Stimulated activated CD4-positive, alpha-beta T cell treated with anti-CD3 and anti-CD28 coated beads, Interleukin-2, amount 100 ng/mL, for 24 hours (primary cell): ENCODE data around the gene ZNF648.
"Not testable (repeated sequence)": the region's sequence is repeated elsewhere in the genome, so short reads cannot be mapped to it uniquely, and the experiment has no call there.

Experiments used
- DNase-seq, 2 donors: peaks; one replicate each; pipeline ENCODE4 v3.0.0-alpha.2; 2020

The ZNF648 gene

GRCh38 chr1:182061594-182061993 is at the start of gene ZNF648:
TSS of gene ZNF648 (minus strand) at chr1:182061712. CDS start at chr1:182058010, 3,702 bp downstream.
- DNase-seq: no peak

- DNase-seq: no peak
Measured at GRCh38 chr1:182110635-182111034, 49.1 kb upstream of the ZNF648 start.

- DNase-seq: no peak
Measured at GRCh38 chr1:182109771-182110170, 48.3 kb upstream of the ZNF648 start.

- no peak for DNase-seq
Measured at GRCh38 chr1:182107209-182107608, 45.7 kb upstream of the ZNF648 start.

GRCh38 chr1:182102043-182102416 is 40.5 kb upstream of the ZNF648 start:
- DNase-seq: no peak

GRCh38 chr1:182101415-182102042 is 40.0 kb upstream of the ZNF648 start:
- no peak for DNase-seq

- DNase-seq: no peak
Measured at GRCh38 chr1:182098301-182098700, 36.8 kb upstream of the ZNF648 start.

- no peak for DNase-seq
Measured at GRCh38 chr1:182095946-182096345, 34.4 kb upstream of the ZNF648 start.

GRCh38 chr1:182094514-182095005 is 33.0 kb upstream of the ZNF648 start:
- DNase-seq: not testable (repeated sequence)

- no peak for DNase-seq
Measured at GRCh38 chr1:182093781-182094180, 32.3 kb upstream of the ZNF648 start.

GRCh38 chr1:182092336-182092735 is 30.8 kb upstream of the ZNF648 start:
- DNase-seq: no peak

GRCh38 chr1:182091083-182091482 is 29.6 kb upstream of the ZNF648 start:
- no peak for DNase-seq

GRCh38 chr1:182087719-182088350 is 26.3 kb upstream of the ZNF648 start:
- no peak for DNase-seq

GRCh38 chr1:182087304-182087703 is 25.8 kb upstream of the ZNF648 start:
- no peak for DNase-seq

- no peak for DNase-seq
Measured at GRCh38 chr1:182086620-182087019, 25.1 kb upstream of the ZNF648 start.

- no peak for DNase-seq
Measured at GRCh38 chr1:182086136-182086535, 24.6 kb upstream of the ZNF648 start.

GRCh38 chr1:182085726-182086125 is 24.2 kb upstream of the ZNF648 start:
- no peak for DNase-seq

- DNase-seq: peak; percentile 85 to 87
Measured at GRCh38 chr1:182084487-182085316, 23.2 kb upstream of the ZNF648 start.

GRCh38 chr1:182083851-182084486 is 22.5 kb upstream of the ZNF648 start:
- DNase-seq: no peak

GRCh38 chr1:182080955-182081582 is 19.6 kb upstream of the ZNF648 start:
- DNase-seq: no peak

- DNase-seq: no peak
Measured at GRCh38 chr1:182080040-182080439, 18.5 kb upstream of the ZNF648 start.

GRCh38 chr1:182071924-182072323 is 10.4 kb upstream of the ZNF648 start:
- no peak for DNase-seq

GRCh38 chr1:182069028-182069466 is 7.5 kb upstream of the ZNF648 start:
- peak; percentile 37 to 41 for DNase-seq
